GM13976 (cell line): ENCODE data around the gene CNBD2.

Source experiments
- DNase-seq: peaks from one replicate; pipeline ENCODE4 v3.0.0; 2012; ENCODE audit warnings: low spot score
- CTCF ChIP-seq: IDR thresholded peaks from 2 replicates; pipeline ENCODE4 v1.5.1; 2012; ENCODE audit warnings: borderline replicate concordance, mild to moderate bottlenecking; ENCODE audit not compliant: insufficient read depth; ENCODE audit errors: extremely low read depth, missing control alignments, control extremely low read depth
- in situ Hi-C: fragments of 300-500 bp; cut with MboI; formaldehyde crosslinking; loops from one replicate; pipeline ENCODE4 v1.12.0; 2022; ENCODE audit warnings: low sequenced_read_pairs, mixed read lengths, inconsistent platforms; ENCODE audit not compliant: unreplicated experiment

The CNBD2 gene

GRCh38 chr20:36002855-36003254, 34.5 kb downstream of the CNBD2 start:
- in situ Hi-C loops: no loop called here
- TF ChIP-seq CTCF: no peak
- DNase-seq: no peak

- DNase-seq: no peak
- no peak for TF ChIP-seq CTCF
- in situ Hi-C loops: no loop called here
Observed at GRCh38 chr20:36004045-36004444, 35.7 kb downstream of the CNBD2 start.

GRCh38 chr20:36008461-36009035, 40.2 kb downstream of the CNBD2 start:
- TF ChIP-seq CTCF: no peak
- DNase-seq: no peak
- in situ Hi-C loops: no loop called here

GRCh38 chr20:36010076-36010475, 41.7 kb downstream of the CNBD2 start:
- in situ Hi-C loops: no loop called here
- no peak for DNase-seq
- no peak for TF ChIP-seq CTCF

GRCh38 chr20:36010825-36011224, 42.4 kb downstream of the CNBD2 start:
- in situ Hi-C loops: no loop called here
- TF ChIP-seq CTCF: no peak
- no peak for DNase-seq

GRCh38 chr20:36015806-36016403, 47.5 kb downstream of the CNBD2 start:
- in situ Hi-C loops: no loop called here
- DNase-seq: no peak
- TF ChIP-seq CTCF: no peak
